SU-DHL-6 (cell line): ENCODE measurements around the gene SAMD1.
"Not testable (repeated sequence)": the region's sequence is repeated elsewhere in the genome, so short reads cannot be mapped to it uniquely, and the experiment has no call there.

Experiments
- H2AFZ ChIP-seq: fragments of 200-600 bp; sonication (generic); 2 replicates; pipeline ENCODE4 v1.6.1; 2014; ENCODE audit warnings: low read depth, mild to moderate bottlenecking, moderate library complexity, mixed read lengths, antibody characterized with exemption, low read length; ENCODE audit not compliant: severe bottlenecking
- H3F3A ChIP-seq: fragments of 200-600 bp; shearing (Covaris generic); 2 replicates; pipeline ENCODE4 v1.6.0; 2016; ENCODE audit warnings: antibody characterized with exemption, mild to moderate bottlenecking; ENCODE audit not compliant: insufficient read depth
- H3K27ac ChIP-seq: fragments of 200-600 bp; sonication (generic); 2 replicates; pipeline ENCODE4 v1.5.1; 2016; ENCODE audit warnings: low read depth, mild to moderate bottlenecking, low read length, moderate library complexity, mixed read lengths
- H3K27me3 ChIP-seq: fragments of 200-600 bp; sonication (generic), shearing (Covaris generic); 2 replicates; pipeline ENCODE4 v1.6.0; 2014; ENCODE audit warnings: mild to moderate bottlenecking, low read length
- H3K36me3 ChIP-seq: fragments of 200-600 bp; sonication (generic); 2 replicates; pipeline ENCODE4 v1.6.1; 2014; ENCODE audit warnings: mild to moderate bottlenecking, low read length, mixed read lengths
- H3K4me2 ChIP-seq: fragments of 300-600, 200-600 bp; shearing (Covaris generic), sonication (generic); 2 replicates; pipeline ENCODE4 v1.6.0; 2014; ENCODE audit warnings: low read length, low read depth, mild to moderate bottlenecking; ENCODE audit not compliant: poor library complexity, severe bottlenecking
- H3K4me3 ChIP-seq: fragments of 200-600 bp; sonication (generic); 2 replicates; pipeline ENCODE4 v1.5.1; 2014; ENCODE audit warnings: antibody characterized with exemption, low read length, mild to moderate bottlenecking, mixed read lengths; ENCODE audit not compliant: insufficient read depth, poor library complexity, severe bottlenecking
- H3K79me2 ChIP-seq: fragments of 200-600 bp; sonication (generic); 2 replicates; pipeline ENCODE4 v1.6.1; 2014; ENCODE audit warnings: mild to moderate bottlenecking, low read length, moderate library complexity; ENCODE audit not compliant: insufficient read depth
- H3K9ac ChIP-seq: fragments of 200-600 bp; sonication (generic); 2 replicates; pipeline ENCODE4 v1.7.0; 2014; ENCODE audit warnings: mild to moderate bottlenecking, low read length
- H3K9me2 ChIP-seq: fragments of 200-600 bp; sonication (generic); replicated peaks from 2 replicates; pipeline ENCODE4 v1.6.1; 2014; ENCODE audit warnings: low read length; ENCODE audit not compliant: insufficient read depth
- H3K9me3 ChIP-seq: fragments of 200-600 bp; sonication (generic); 2 replicates; pipeline ENCODE4 v1.6.1; 2014; ENCODE audit warnings: low read length, mixed read lengths; ENCODE audit not compliant: insufficient read depth
- H4K20me1 ChIP-seq: fragments of 200-600 bp; sonication (generic); 2 replicates; pipeline ENCODE4 v1.6.1; 2014; ENCODE audit warnings: low read depth, mild to moderate bottlenecking, antibody characterized with exemption, low read length, moderate library complexity, mixed read lengths
- EZH2phosphoT487 ChIP-seq: fragments of 200-600 bp; sonication (generic), shearing (Covaris generic); conservative IDR thresholded peaks from 2 replicates; pipeline ENCODE4 v1.6.1; 2018; ENCODE audit warnings: mild to moderate bottlenecking, antibody characterized with exemption, low read length, moderate library complexity, mixed read lengths
- TF ChIP-seq, protein P1 (sequence below): fragments of 200-600 bp; sonication (generic); IDR thresholded peaks from one replicate; pipeline ENCODE4 v1.5.1; 2017; ENCODE audit warnings: antibody characterized with exemption, mild to moderate bottlenecking, low read length, moderate library complexity; ENCODE audit not compliant: insufficient read depth, poor library complexity, severe bottlenecking

Gene SAMD1

GRCh38 chr19:14042659-14043608, 47.6 kb downstream of the SAMD1 start:
- H3K27me3 ChIP-seq, H4K20me1 ChIP-seq, H3K79me2 ChIP-seq, H3F3A ChIP-seq, H3K9me2 ChIP-seq, H3K4me3 ChIP-seq, H3K36me3 ChIP-seq, H3K9me3 ChIP-seq: not testable (repeated sequence)
- peak overlapping the region; percentile 49 for H2AFZ ChIP-seq
- H3K4me2 ChIP-seq: peak overlapping the region; percentile 20
- TF ChIP-seq, protein P1, sequence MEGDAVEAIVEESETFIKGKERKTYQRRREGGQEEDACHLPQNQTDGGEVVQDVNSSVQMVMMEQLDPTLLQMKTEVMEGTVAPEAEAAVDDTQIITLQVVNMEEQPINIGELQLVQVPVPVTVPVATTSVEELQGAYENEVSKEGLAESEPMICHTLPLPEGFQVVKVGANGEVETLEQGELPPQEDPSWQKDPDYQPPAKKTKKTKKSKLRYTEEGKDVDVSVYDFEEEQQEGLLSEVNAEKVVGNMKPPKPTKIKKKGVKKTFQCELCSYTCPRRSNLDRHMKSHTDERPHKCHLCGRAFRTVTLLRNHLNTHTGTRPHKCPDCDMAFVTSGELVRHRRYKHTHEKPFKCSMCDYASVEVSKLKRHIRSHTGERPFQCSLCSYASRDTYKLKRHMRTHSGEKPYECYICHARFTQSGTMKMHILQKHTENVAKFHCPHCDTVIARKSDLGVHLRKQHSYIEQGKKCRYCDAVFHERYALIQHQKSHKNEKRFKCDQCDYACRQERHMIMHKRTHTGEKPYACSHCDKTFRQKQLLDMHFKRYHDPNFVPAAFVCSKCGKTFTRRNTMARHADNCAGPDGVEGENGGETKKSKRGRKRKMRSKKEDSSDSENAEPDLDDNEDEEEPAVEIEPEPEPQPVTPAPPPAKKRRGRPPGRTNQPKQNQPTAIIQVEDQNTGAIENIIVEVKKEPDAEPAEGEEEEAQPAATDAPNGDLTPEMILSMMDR: peak; percentile 48
- H3K9ac ChIP-seq: 0 out of 2 replicates have a peak overlapping the region, but pooled peaks have one; percentile 13
- H3K27ac ChIP-seq: peak overlapping the region; percentile 28; the same call in 1 of the 2 replicates

DNA sequence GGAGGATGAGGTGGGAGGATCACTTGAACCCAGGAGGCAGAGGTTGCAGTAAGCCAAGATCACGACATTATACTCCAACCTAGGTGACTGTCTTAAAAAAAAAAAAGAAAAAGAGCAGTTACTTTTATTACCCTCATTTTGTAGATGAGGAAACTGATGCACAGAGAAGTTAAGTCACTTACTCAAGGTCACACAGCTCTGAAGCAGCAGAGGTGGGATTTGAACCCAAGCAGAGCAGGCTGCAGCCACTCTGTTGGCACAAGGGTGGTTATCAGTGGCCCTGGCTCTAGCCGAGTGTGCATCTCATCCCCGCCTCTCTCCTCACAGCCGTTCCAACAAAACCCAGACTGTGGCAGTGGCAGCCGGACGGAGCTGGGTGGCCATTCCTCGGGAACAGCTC, 51.4 kb downstream of the SAMD1 start:
- Histone ChIP-seq H3K27ac (no peak overlapping the region), H4K20me1 (no peaks in the 10 kb centered on the region), H3K4me2 (no peak overlapping the region), H3K4me3 (no peak overlapping the region), H3K9ac (no peak overlapping the region), H3K27me3 (no peaks in the 10 kb centered on the region), H2AFZ (no peak overlapping the region), H3K9me3 (no peaks in the 10 kb centered on the region), H3K9me2 (no peaks in the 10 kb centered on the region), H3F3A (no peaks in the 10 kb centered on the region), H3K36me3 (no peaks in the 10 kb centered on the region), H3K79me2 (no peaks in the 10 kb centered on the region)
- no peak for TF ChIP-seq EZH2phosphoT487
- TF ChIP-seq, protein P1: no peak
